Mesendoderm (in vitro differentiated cells): ENCODE results near the gene CCDC6.

Source experiments
- DNase-seq: peaks from one replicate; pipeline ENCODE4 v3.0.0; 2013
- H2AK5ac ChIP-seq: 2 replicates; pipeline ENCODE4 v1.6.1; 2013; ENCODE audit warnings: low read length, inconsistent platforms
- H2BK120ac ChIP-seq: 2 replicates; pipeline ENCODE4 v1.6.1; 2013; ENCODE audit warnings: low read depth, mild to moderate bottlenecking, low read length, moderate library complexity, mixed read lengths
- H2BK15ac ChIP-seq: replicated peaks from 2 replicates; pipeline ENCODE4 v1.6.1; 2013; ENCODE audit warnings: low read depth, mild to moderate bottlenecking, moderate library complexity
- H2BK5ac ChIP-seq: 2 replicates; pipeline ENCODE4 v1.6.1; 2013; ENCODE audit warnings: low read length, inconsistent platforms
- H3K18ac ChIP-seq: 2 replicates; pipeline ENCODE4 v1.6.1; 2013; ENCODE audit warnings: mild to moderate bottlenecking, low read length, mixed read lengths
- H3K23ac ChIP-seq: one replicate; pipeline ENCODE4 v1.6.1; 2013; ENCODE audit warnings: low read length
- H3K27ac ChIP-seq: 2 replicates; pipeline ENCODE4 v1.5.1; 2013; ENCODE audit warnings: low read depth, mild to moderate bottlenecking, inconsistent platforms, low read length, moderate library complexity
- H3K27me3 ChIP-seq: 2 replicates; pipeline ENCODE4 v1.6.1; 2013; ENCODE audit warnings: low read length, control low read depth, mild to moderate bottlenecking, inconsistent platforms; ENCODE audit not compliant: insufficient read depth, poor library complexity
- H3K36me3 ChIP-seq: 2 replicates; pipeline ENCODE4 v1.6.1; 2013; ENCODE audit warnings: low read length, inconsistent platforms; ENCODE audit not compliant: control insufficient read depth, insufficient read depth
- H3K4ac ChIP-seq: one replicate; pipeline ENCODE4 v1.6.1; 2013; ENCODE audit warnings: low read depth, mild to moderate bottlenecking, low read length, moderate library complexity
- H3K4me1 ChIP-seq: 2 replicates; pipeline ENCODE4 v1.6.1; 2013; ENCODE audit warnings: low read depth, low read length, inconsistent platforms; ENCODE audit not compliant: control insufficient read depth
- H3K4me2 ChIP-seq: 2 replicates; pipeline ENCODE4 v1.6.1; 2013; ENCODE audit warnings: low read length
- H3K4me3 ChIP-seq: 2 replicates; pipeline ENCODE4 v1.5.1; 2013; ENCODE audit warnings: mild to moderate bottlenecking, low read length
- H3K56ac ChIP-seq: one replicate; pipeline ENCODE4 v1.6.1; 2013; ENCODE audit warnings: low read length
- H3K79me1 ChIP-seq: 2 replicates; pipeline ENCODE4 v1.6.1; 2013; ENCODE audit warnings: low read length, inconsistent platforms
- H3K79me2 ChIP-seq: 2 replicates; pipeline ENCODE4 v1.6.1; 2013; ENCODE audit warnings: mild to moderate bottlenecking, low read length; ENCODE audit not compliant: control insufficient read depth, insufficient read depth
- H3K9ac ChIP-seq: 2 replicates; pipeline ENCODE4 v1.6.1; 2013; ENCODE audit warnings: low read length, inconsistent platforms
- H4K5ac ChIP-seq: one replicate; pipeline ENCODE4 v1.6.1; 2013; ENCODE audit warnings: low read length
- H4K8ac ChIP-seq: one replicate; pipeline ENCODE4 v1.6.1; 2013; ENCODE audit warnings: low read depth, mild to moderate bottlenecking, control low read depth, low read length, moderate library complexity
- WGBS: extraction: QIAGEN DNeasy Blood & Tissue Kit; methylation state at CpG from one replicate; pipeline ENCODE4 v1.1.7; 2013; ENCODE audit warnings: low lambda C conversion rate, missing lambda C conversion rate; ENCODE audit not compliant: insufficient coverage; ENCODE audit errors: extremely low coverage; 5-methylcytosine and 5-hydroxymethylcytosine counted together

CCDC6 gene

GRCh38 chr10:59773088-59773487 lies 133.3 kb downstream of the CCDC6 start:
- Histone ChIP-seq H4K5ac (no peak overlapping the region), H3K9ac (no peak overlapping the region), H3K18ac (no peak overlapping the region), H3K4me1 (no peaks in the 10 kb centered on the region), H3K4me2 (no peak overlapping the region), H3K27ac (no peak overlapping the region), H3K79me2 (no peaks in the 10 kb centered on the region), H2AK5ac (no peak overlapping the region), H4K8ac (no peak overlapping the region), H2BK120ac (no peak overlapping the region), H3K4me3 (no peak overlapping the region), H2BK15ac (no peak overlapping the region), H3K56ac (no peak overlapping the region), H3K4ac (no peak overlapping the region), H3K23ac (no peak overlapping the region), H2BK5ac (no peak overlapping the region), H3K27me3 (no peaks in the 10 kb centered on the region), H3K79me1 (no peaks in the 10 kb centered on the region), H3K36me3 (no peaks in the 10 kb centered on the region)
- WGBS = no CpG with 5 or more reads among the region's 2 CpGs
- no peak for DNase-seq

GRCh38 chr10:59771162-59771807 lies 135.1 kb downstream of the CCDC6 start:
- Histone ChIP-seq H4K5ac (no peak overlapping the region), H3K23ac (no peak overlapping the region), H3K27me3 (no peaks in the 10 kb centered on the region), H4K8ac (no peak overlapping the region), H3K56ac (no peak overlapping the region), H3K27ac (no peak overlapping the region), H2BK120ac (no peak overlapping the region), H2BK15ac (no peak overlapping the region), H3K36me3 (no peaks in the 10 kb centered on the region), H3K4me2 (no peak overlapping the region), H3K18ac (no peak overlapping the region), H3K79me2 (no peaks in the 10 kb centered on the region), H3K4me1 (no peaks in the 10 kb centered on the region), H3K4me3 (no peak overlapping the region), H3K4ac (no peak overlapping the region), H2BK5ac (no peak overlapping the region), H3K79me1 (no peaks in the 10 kb centered on the region), H3K9ac (no peak overlapping the region), H2AK5ac (no peak overlapping the region)
- DNase-seq = no peak
- no CpG with 5 or more reads among the region's 7 CpGs for WGBS

- no peak for DNase-seq
- Histone ChIP-seq H3K27ac (no peak overlapping the region), H3K79me2 (no peaks in the 10 kb centered on the region), H3K4me3 (no peak overlapping the region), H3K36me3 (no peaks in the 10 kb centered on the region), H3K9ac (no peak overlapping the region), H2BK5ac (no peak overlapping the region), H2BK15ac (no peak overlapping the region), H3K4me1 (no peaks in the 10 kb centered on the region), H3K56ac (no peak overlapping the region), H3K18ac (no peak overlapping the region), H2AK5ac (no peak overlapping the region), H3K23ac (no peak overlapping the region), H3K79me1 (no peaks in the 10 kb centered on the region), H3K4ac (no peak overlapping the region), H2BK120ac (no peak overlapping the region), H3K27me3 (no peaks in the 10 kb centered on the region), H3K4me2 (no peak overlapping the region), H4K8ac (no peak overlapping the region), H4K5ac (no peak overlapping the region)
- no CpG with 5 or more reads among the region's 11 CpGs for WGBS
Measured at GRCh38 chr10:59770689-59771088, 135.7 kb downstream of the CCDC6 start.

GRCh38 chr10:59762505-59762904 lies 143.9 kb downstream of the CCDC6 start:
- Histone ChIP-seq H3K18ac (no peak overlapping the region), H2BK5ac (no peak overlapping the region), H2AK5ac (no peak overlapping the region), H4K8ac (no peak overlapping the region), H3K23ac (no peak overlapping the region), H2BK120ac (no peak overlapping the region), H3K36me3 (no peaks in the 10 kb centered on the region), H2BK15ac (no peak overlapping the region), H3K9ac (no peak overlapping the region), H3K56ac (no peak overlapping the region), H3K4me3 (no peak overlapping the region), H4K5ac (no peak overlapping the region), H3K79me2 (no peaks in the 10 kb centered on the region), H3K27me3 (no peaks in the 10 kb centered on the region), H3K27ac (no peak overlapping the region), H3K79me1 (no peaks in the 10 kb centered on the region), H3K4me1 (no peaks in the 10 kb centered on the region), H3K4me2 (no peak overlapping the region), H3K4ac (no peak overlapping the region)
- DNase-seq = no peak
- WGBS = no CpG with 5 or more reads among the region's 2 CpGs

- no CpG with 5 or more reads among the region's 3 CpGs for WGBS
Measured at GRCh38 chr10:59757966-59758365, 148.4 kb downstream of the CCDC6 start.

GRCh38 chr10:59754951-59755350 lies 151.4 kb downstream of the CCDC6 start:
- Histone ChIP-seq H3K18ac (no peak overlapping the region), H2AK5ac (no peak overlapping the region), H4K5ac (no peak overlapping the region), H3K79me2 (no peaks in the 10 kb centered on the region), H3K79me1 (no peaks in the 10 kb centered on the region), H3K27ac (no peak overlapping the region), H3K56ac (no peak overlapping the region), H3K4me3 (no peak overlapping the region), H3K4me2 (no peak overlapping the region), H3K36me3 (no peaks in the 10 kb centered on the region), H2BK120ac (no peak overlapping the region), H3K27me3 (no peaks in the 10 kb centered on the region), H3K23ac (no peak overlapping the region), H2BK5ac (no peak overlapping the region), H2BK15ac (no peak overlapping the region), H3K4me1 (no peaks in the 10 kb centered on the region), H3K9ac (no peak overlapping the region), H3K4ac (no peak overlapping the region), H4K8ac (no peak overlapping the region)
- no peak for DNase-seq
- WGBS = no CpG with 5 or more reads among the region's 4 CpGs

More at GRCh38 chr10:59757966-59758365, 148.4 kb downstream of the CCDC6 start:
- no peak overlapping the region for H4K8ac ChIP-seq
- H3K56ac ChIP-seq = no peak overlapping the region
- no peak overlapping the region for H3K4me3 ChIP-seq
- no peak overlapping the region for H4K5ac ChIP-seq
- no peaks in the 10 kb centered on the region for H3K4me1 ChIP-seq
- H3K27ac ChIP-seq = no peak overlapping the region
- no peaks in the 10 kb centered on the region for H3K79me2 ChIP-seq
- H3K36me3 ChIP-seq = no peaks in the 10 kb centered on the region
- H2BK120ac ChIP-seq = no peak overlapping the region
- no peak overlapping the region for H3K4ac ChIP-seq
- no peak overlapping the region for H3K23ac ChIP-seq
- H2BK5ac ChIP-seq = no peak overlapping the region
- no peak overlapping the region for H3K4me2 ChIP-seq
- no peak overlapping the region for H2BK15ac ChIP-seq
- no peaks in the 10 kb centered on the region for H3K27me3 ChIP-seq
- H3K9ac ChIP-seq = no peak overlapping the region
- no peak for DNase-seq
- no peaks in the 10 kb centered on the region for H3K79me1 ChIP-seq
- no peak overlapping the region for H2AK5ac ChIP-seq
- H3K18ac ChIP-seq = no peak overlapping the region
